HUES6 (cell line): ENCODE measurements around the gene SH3BP5.

ENCODE experiments used
- H3K27ac ChIP-seq: 2 replicates; pipeline ENCODE4 v1.7.0; 2013; ENCODE audit warnings: low read depth, mild to moderate bottlenecking, low read length, inconsistent platforms
- H3K27me3 ChIP-seq: 2 replicates; pipeline ENCODE4 v1.6.1; 2013; ENCODE audit warnings: low read length; ENCODE audit not compliant: control insufficient read depth, insufficient read depth
- H3K36me3 ChIP-seq: 2 replicates; pipeline ENCODE4 v1.6.1; 2013; ENCODE audit warnings: low read length; ENCODE audit not compliant: control insufficient read depth, insufficient read depth
- H3K4me1 ChIP-seq: 2 replicates; pipeline ENCODE4 v1.6.1; 2013; ENCODE audit warnings: low read length; ENCODE audit not compliant: control insufficient read depth, insufficient read depth
- H3K4me3 ChIP-seq: 2 replicates; pipeline ENCODE4 v1.5.1; 2013; ENCODE audit warnings: low read depth, low read length
- H3K9ac ChIP-seq: one replicate; pipeline ENCODE4 v1.6.1; 2013; ENCODE audit warnings: mild to moderate bottlenecking, low read length
- H3K9me3 ChIP-seq: 2 replicates; pipeline ENCODE4 v1.6.1; 2013; ENCODE audit warnings: low read depth, low read length; ENCODE audit not compliant: control insufficient read depth, insufficient read depth

Gene SH3BP5

DNA sequence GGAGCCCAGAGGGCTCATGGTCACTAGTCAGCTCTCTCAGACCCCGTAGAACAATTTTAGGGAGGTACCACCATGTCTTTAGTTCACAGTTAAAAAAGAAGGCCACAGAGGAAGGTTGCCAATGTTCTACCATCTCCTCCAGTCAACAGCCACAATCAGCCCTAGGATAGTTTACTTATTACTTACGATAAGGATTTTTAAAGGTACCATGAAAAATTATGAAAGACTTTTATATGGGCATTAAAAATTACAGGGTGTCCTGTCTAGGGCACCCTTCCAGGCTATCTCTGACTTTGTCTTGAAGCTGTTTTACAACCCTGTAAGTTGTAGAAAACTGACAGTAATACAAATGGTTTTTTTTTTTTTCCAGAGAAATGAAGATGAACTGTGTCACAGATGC lies 68.5 kb downstream of the SH3BP5 start:
- Histone ChIP-seq H3K4me1 (peaks cover 10% of the 10 kb centered on the region), H3K9me3 (no peaks in the 10 kb centered on the region), H3K4me3 (no peak overlapping the region), H3K27me3 (no peaks in the 10 kb centered on the region), H3K9ac (no peak overlapping the region), H3K27ac (no peak overlapping the region), H3K36me3 (peaks cover 19% of the 10 kb centered on the region; the same call in 1 of the 2 replicates)

GRCh38 chr3:15263120-15263519 lies 69.3 kb downstream of the SH3BP5 start:
- Histone ChIP-seq H3K9me3 (no peaks in the 10 kb centered on the region), H3K9ac (no peak overlapping the region), H3K36me3 (peaks cover 27% of the 10 kb centered on the region; the same call in 1 of the 2 replicates), H3K27me3 (no peaks in the 10 kb centered on the region), H3K4me3 (no peak overlapping the region), H3K27ac (no peak overlapping the region), H3K4me1 (peaks cover 2% of the 10 kb centered on the region)

- Histone ChIP-seq H3K4me1 (no peaks in the 10 kb centered on the region), H3K36me3 (peaks cover 36% of the 10 kb centered on the region), H3K9me3 (no peaks in the 10 kb centered on the region), H3K9ac (no peak overlapping the region), H3K27me3 (no peaks in the 10 kb centered on the region), H3K4me3 (no peak overlapping the region), H3K27ac (no peak overlapping the region)
Measured at GRCh38 chr3:15262021-15262420, 70.4 kb downstream of the SH3BP5 start.

DNA sequence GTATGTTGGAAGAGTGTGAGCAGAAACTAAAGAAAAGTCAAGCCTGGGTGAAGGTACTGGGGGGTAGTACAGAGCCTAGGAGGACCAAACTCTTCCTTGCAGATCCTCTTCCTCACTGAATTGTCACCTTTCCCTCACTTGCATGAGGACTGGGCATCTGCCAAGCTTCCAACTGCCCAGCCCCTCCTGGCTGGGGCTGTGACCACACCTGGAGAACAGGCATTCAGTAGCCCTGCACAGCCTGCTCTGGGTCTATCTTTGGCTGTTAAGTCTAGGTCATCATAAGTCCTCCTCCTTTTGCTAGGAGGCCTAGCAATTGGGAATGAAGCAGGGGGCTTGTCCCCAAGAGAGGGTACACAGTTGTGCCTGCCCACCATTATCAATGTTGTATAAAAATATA lies 71.1 kb downstream of the SH3BP5 start:
- no peak overlapping the region for H3K27ac ChIP-seq

DNA sequence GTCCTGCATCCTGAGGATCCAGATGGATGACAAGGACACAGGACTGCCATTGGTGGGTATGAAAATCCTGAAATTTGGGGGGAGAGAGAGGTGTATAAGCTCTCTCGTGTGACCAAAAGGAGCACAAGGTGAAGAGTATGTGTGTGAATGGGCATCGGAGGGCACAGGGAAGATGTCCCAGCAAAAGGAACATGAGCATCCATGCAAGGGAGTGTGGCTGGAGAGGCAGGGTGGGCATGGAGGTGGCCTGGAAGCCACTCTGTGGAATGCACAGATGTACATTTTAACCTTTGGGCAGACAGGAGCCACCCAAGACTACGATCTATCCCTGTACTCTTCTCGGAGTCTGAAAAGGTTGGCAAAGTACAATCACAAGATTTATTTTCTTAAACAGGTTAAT lies 71.9 kb downstream of the SH3BP5 start:
- H3K9ac ChIP-seq, result no peak overlapping the region
- H3K4me3 ChIP-seq, result no peak overlapping the region
- H3K36me3 ChIP-seq, result peaks cover 51% of the 10 kb centered on the region
- H3K27me3 ChIP-seq, result no peaks in the 10 kb centered on the region
- H3K9me3 ChIP-seq, result no peaks in the 10 kb centered on the region
- H3K27ac ChIP-seq, result no peak overlapping the region
- H3K4me1 ChIP-seq, result no peaks in the 10 kb centered on the region

More for the DNA sequence above, 71.1 kb downstream of the SH3BP5 start:
- Histone ChIP-seq H3K9ac (no peak overlapping the region), H3K4me1 (no peaks in the 10 kb centered on the region), H3K4me3 (no peak overlapping the region), H3K27me3 (no peaks in the 10 kb centered on the region), H3K36me3 (peaks cover 44% of the 10 kb centered on the region), H3K9me3 (no peaks in the 10 kb centered on the region)

DNA sequence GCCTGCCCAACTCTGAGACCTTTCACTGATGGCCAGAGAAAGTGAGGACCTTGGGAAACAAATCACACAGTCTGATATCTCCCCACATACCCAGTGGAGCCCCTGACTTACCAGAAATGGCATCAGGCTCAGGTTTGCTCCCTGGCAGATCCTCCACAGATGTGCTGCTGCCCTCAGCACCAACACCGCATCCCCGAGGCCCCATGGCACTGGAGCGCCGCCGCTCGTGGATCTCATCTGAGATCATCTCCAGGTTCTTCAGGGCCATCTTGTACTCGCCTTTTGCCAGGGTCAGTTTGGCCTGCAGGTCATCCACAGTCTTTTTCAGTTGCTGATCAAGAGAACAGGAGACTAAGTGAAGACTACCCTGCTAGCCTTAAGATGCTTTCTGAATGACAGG lies 73.7 kb downstream of the SH3BP5 start:
- Histone ChIP-seq H3K27ac (no peak overlapping the region), H3K36me3 (peaks cover 69% of the 10 kb centered on the region), H3K9ac (no peak overlapping the region), H3K4me3 (no peak overlapping the region), H3K4me1 (no peaks in the 10 kb centered on the region), H3K27me3 (no peaks in the 10 kb centered on the region), H3K9me3 (no peaks in the 10 kb centered on the region)

DNA sequence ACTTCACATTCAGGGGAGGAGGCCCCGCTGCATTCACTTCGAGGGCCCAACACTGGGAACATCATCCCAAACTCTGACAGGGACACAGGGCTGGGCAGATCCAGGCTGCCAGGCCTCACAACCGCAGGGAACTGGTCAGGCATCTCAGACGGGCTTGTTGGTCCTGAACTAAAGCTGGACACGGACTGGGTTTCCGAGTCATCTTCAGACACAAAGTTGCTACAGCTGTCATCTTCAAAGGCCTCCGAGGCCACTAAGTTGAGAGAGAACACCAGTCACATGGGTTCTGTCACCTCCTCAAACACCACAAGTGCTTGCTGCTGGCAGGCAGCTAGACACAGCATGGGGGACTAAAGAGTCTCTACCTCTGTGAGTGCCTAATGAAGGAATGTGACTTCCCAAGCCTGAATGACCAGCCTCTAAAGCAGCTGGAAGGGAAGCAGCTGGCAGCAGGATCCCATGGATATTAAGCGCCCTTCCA lies 75.5 kb downstream of the SH3BP5 start:
- Histone ChIP-seq H3K27me3 (no peaks in the 10 kb centered on the region), H3K36me3 (peaks cover 84% of the 10 kb centered on the region), H3K4me3 (no peak overlapping the region), H3K9me3 (no peaks in the 10 kb centered on the region), H3K4me1 (no peaks in the 10 kb centered on the region), H3K9ac (no peak overlapping the region), H3K27ac (no peak overlapping the region)

- H3K27ac ChIP-seq, result no peak overlapping the region
- no peak overlapping the region for H3K4me3 ChIP-seq
- H3K27me3 ChIP-seq, result no peaks in the 10 kb centered on the region
- no peaks in the 10 kb centered on the region for H3K9me3 ChIP-seq
- no peak overlapping the region for H3K9ac ChIP-seq
- no peaks in the 10 kb centered on the region for H3K4me1 ChIP-seq
- H3K36me3 ChIP-seq, result peaks cover 87% of the 10 kb centered on the region
Measured at GRCh38 chr3:15255215-15255614, 77.2 kb downstream of the SH3BP5 start.

GRCh38 chr3:15253023-15253697 lies 79.2 kb downstream of the SH3BP5 start:
- Histone ChIP-seq H3K4me1 (no peaks in the 10 kb centered on the region), H3K27me3 (no peaks in the 10 kb centered on the region), H3K36me3 (peaks cover 82% of the 10 kb centered on the region), H3K9ac (no peak overlapping the region), H3K4me3 (no peak overlapping the region), H3K27ac (no peak overlapping the region), H3K9me3 (no peaks in the 10 kb centered on the region)

DNA sequence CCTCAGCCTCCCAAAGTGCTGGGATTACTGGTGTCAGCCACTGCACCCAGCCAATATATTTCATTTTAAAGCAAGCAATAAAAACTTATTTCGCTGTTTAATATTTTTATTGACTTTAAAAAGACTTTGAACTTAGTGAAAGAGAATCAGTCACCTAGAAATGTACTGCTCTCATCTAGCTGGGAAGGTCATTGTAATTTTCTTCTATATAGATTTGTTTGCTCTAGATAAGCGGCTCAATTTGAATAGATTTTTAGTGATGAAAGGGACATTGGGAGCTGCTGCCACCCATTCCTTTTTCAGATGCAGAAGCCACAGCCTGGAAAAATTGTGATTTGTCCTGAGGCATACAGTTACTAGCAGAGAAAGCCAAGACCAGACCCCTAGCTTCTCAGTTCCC lies 86.2 kb downstream of the SH3BP5 start:
- H3K9me3 ChIP-seq, result no peaks in the 10 kb centered on the region
- H3K27ac ChIP-seq, result no peak overlapping the region
- no peak overlapping the region for H3K9ac ChIP-seq
- H3K4me3 ChIP-seq, result no peak overlapping the region
- H3K27me3 ChIP-seq, result no peaks in the 10 kb centered on the region
- H3K36me3 ChIP-seq, result peaks cover 70% of the 10 kb centered on the region
- H3K4me1 ChIP-seq, result no peaks in the 10 kb centered on the region

GRCh38 chr3:15243822-15244482 lies 88.4 kb downstream of the SH3BP5 start:
- H3K27me3 ChIP-seq, result no peaks in the 10 kb centered on the region
- no peak overlapping the region for H3K9ac ChIP-seq
- peaks cover 72% of the 10 kb centered on the region for H3K36me3 ChIP-seq
- H3K9me3 ChIP-seq, result no peaks in the 10 kb centered on the region
- H3K27ac ChIP-seq, result no peak overlapping the region
- no peak overlapping the region for H3K4me3 ChIP-seq
- H3K4me1 ChIP-seq, result no peaks in the 10 kb centered on the region
